NT2/D1 (cell line): Measurements from ENCODE around the gene SDF4.
"Not testable (repeated sequence)": the region's sequence is repeated elsewhere in the genome, so short reads cannot be mapped to it uniquely, and the experiment has no call there.

Experiments
- YY1 ChIP-seq: IDR thresholded peaks from 2 replicates; pipeline ENCODE4 v1.6.1; 2011; ENCODE audit not compliant: insufficient read length, insufficient read depth
- ZNF274 ChIP-seq: IDR thresholded peaks from 2 replicates; pipeline ENCODE4 v1.6.1; 2011; ENCODE audit warnings: mild to moderate bottlenecking, low read depth, low read length

DNA sequence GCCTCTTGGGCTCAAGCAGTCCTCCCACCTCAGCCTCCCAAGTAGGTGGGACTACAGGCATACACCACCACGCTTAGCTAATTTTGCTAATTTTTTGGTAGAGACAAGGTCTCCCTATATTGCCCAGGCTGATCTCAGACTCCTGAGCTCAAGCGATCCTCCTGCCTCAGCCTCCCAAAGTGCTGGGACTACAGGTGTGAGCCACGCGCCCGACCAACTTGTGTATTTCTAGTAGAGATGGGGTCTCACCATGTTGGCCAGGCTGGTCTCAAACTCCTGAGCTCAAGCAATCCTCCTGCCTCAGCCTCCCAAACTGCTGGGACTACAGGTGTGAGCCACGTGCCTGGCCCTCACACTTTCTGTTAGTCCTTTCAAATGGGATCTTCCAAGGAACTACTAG lies 36.1 kb downstream of the SDF4 start:
- not testable (repeated sequence) for TF ChIP-seq ZNF274, YY1
